A549 (cell line): Measurements from ENCODE around the gene KCNJ11. TPM values are rescaled to one million over a fixed set of nuclear protein-coding genes. Genes with fewer than 3 reads are reported as not detected.

ENCODE experiments used
- ATAC-seq, 2 experiments: fragments of 200-7000 bp in 1 of 2; fragments of >200 bp in 1 of 2; cut with Nextera tagmentation in 1 of 2; cut with Tn5 transposase in 1 of 2; 3 replicates each; pipeline versions ENCODE4 v1.8.0 to v1.9.1; 2018 to 2020; ENCODE audit warnings: mild to moderate bottlenecking in 1 of 2, moderate library complexity in 1 of 2
- CTCF ChIA-PET: fragments of 300-600 bp; sonication (Branson Sonifier 250); formaldehyde crosslinking; extraction: SDS; loops from one replicate; lab custom pipeline; 2021; ENCODE audit warnings: antibody characterized with exemption, inconsistent platforms; lab: Yijun Ruan, JAX
- POLR2A ChIA-PET: fragments of 350-600 bp; formaldehyde crosslinking; extraction: SDS; loops from one replicate; lab custom pipeline; 2021; ENCODE audit warnings: antibody characterized with exemption, inconsistent platforms; lab: Yijun Ruan, JAX
- DNase-seq, 2 experiments: peaks; one replicate each; pipeline versions ENCODE4 v3.0.0 to v3.0.0-alpha.2; 2011 to 2016; ENCODE audit warnings: low read depth in 1 of 2, low spot score in 1 of 2
- FAIRE-seq: peaks from 2 replicates; lab custom pipeline; 2011; peaks lifted over from hg19 to GRCh38; lab: Jason Lieb, UNC
- H3K27ac ChIP-seq, 2 experiments: fragments of >200 bp; sonication (Bioruptor Twin); formaldehyde crosslinking; 3 replicates each; pipeline ENCODE4 v1.5.1; 2016 to 2017
- H3K4me1 ChIP-seq: fragments of >200 bp; sonication (Bioruptor Twin); formaldehyde crosslinking; 3 replicates; pipeline ENCODE4 v1.6.1; 2016
- H3K4me2 ChIP-seq: fragments of >200 bp; sonication (Bioruptor Twin); formaldehyde crosslinking; 3 replicates; pipeline ENCODE4 v1.6.1; 2016
- H3K4me3 ChIP-seq: fragments of >200 bp; sonication (Bioruptor Twin); formaldehyde crosslinking; 3 replicates; pipeline ENCODE4 v1.5.1; 2016
- H3K9me3 ChIP-seq: fragments of >200 bp; sonication (Bioruptor Twin); formaldehyde crosslinking; 3 replicates; pipeline ENCODE4 v1.6.1; 2016
- BHLHE40 ChIP-seq: IDR thresholded peaks from 2 replicates; pipeline ENCODE4 v1.6.1; 2012; ENCODE audit warnings: low read depth, low read length, inconsistent platforms
- CBX2 ChIP-seq: fragments of 200-600 bp; sonication (generic); IDR thresholded peaks from 2 replicates; pipeline ENCODE4 v1.6.1; 2016; ENCODE audit warnings: low read depth, mild to moderate bottlenecking, borderline replicate concordance
- CBX8 ChIP-seq: fragments of 200-600 bp; sonication (generic); IDR thresholded peaks from 2 replicates; pipeline ENCODE4 v1.6.1; 2016
- CEBPB ChIP-seq, 2 experiments: fragments of >200 bp in 1 of 2; sonication (Bioruptor Twin) in 1 of 2; formaldehyde crosslinking in 1 of 2; IDR thresholded peaks; 2 replicates each; pipeline ENCODE4 v1.6.1; 2012 to 2016
- EHF ChIP-seq: fragments of 250-450 bp; sonication (Bioruptor Pico); IDR thresholded peaks from 2 replicates; pipeline ENCODE4 v1.5.0; 2020; ENCODE audit warnings: mild to moderate bottlenecking
- EP300 ChIP-seq, 2 experiments: fragments of >200 bp; sonication (Bioruptor Twin); formaldehyde crosslinking; IDR thresholded peaks; 2 replicates in 1 of 2; 3 replicates in 1 of 2; pipeline ENCODE4 v1.6.1; 2016 to 2017
- FOSL2 ChIP-seq, 2 experiments: fragments of 450-650 bp in 1 of 2; fragments of >200 bp in 1 of 2; sonication (Bioruptor Twin) in 1 of 2; formaldehyde crosslinking; IDR thresholded peaks; 2 replicates each; pipeline versions ENCODE4 v1.5.0 to v1.6.1; 2016 to 2020; ENCODE audit warnings: mild to moderate bottlenecking in 1 of 2, moderate library complexity in 1 of 2
- FOXS1 ChIP-seq: fragments of 250-450 bp; sonication (Bioruptor Pico); IDR thresholded peaks from 2 replicates; pipeline ENCODE4 v1.5.0; 2020; ENCODE audit warnings: mild to moderate bottlenecking, moderate library complexity
- GATA3 ChIP-seq: IDR thresholded peaks from 2 replicates; pipeline ENCODE4 v1.6.1; 2012; ENCODE audit warnings: borderline replicate concordance
- HOXA7 ChIP-seq: fragments of 250-450 bp; sonication (Bioruptor Pico); IDR thresholded peaks from 2 replicates; pipeline ENCODE4 v1.5.0; 2020; ENCODE audit warnings: mild to moderate bottlenecking, moderate library complexity
- HOXB13 ChIP-seq: fragments of 250-450 bp; sonication (Bioruptor Pico); IDR thresholded peaks from 2 replicates; pipeline ENCODE4 v1.5.0; 2020; ENCODE audit warnings: low read depth, mild to moderate bottlenecking, moderate library complexity
- JUN ChIP-seq, 2 experiments: fragments of >200 bp; sonication (Bioruptor Twin); formaldehyde crosslinking; IDR thresholded peaks; 2 replicates in 1 of 2; 3 replicates in 1 of 2; pipeline ENCODE4 v1.6.1; 2016 to 2017
- JUNB ChIP-seq: fragments of >200 bp; sonication (Bioruptor Twin); formaldehyde crosslinking; IDR thresholded peaks from 2 replicates; pipeline ENCODE4 v1.6.1; 2016
- KDM5A ChIP-seq: fragments of 200-600 bp; sonication (generic); IDR thresholded peaks from 2 replicates; pipeline ENCODE4 v1.6.1; 2016; ENCODE audit warnings: antibody characterized with exemption, mild to moderate bottlenecking
- MAZ ChIP-seq: fragments of 150-350 bp; IDR thresholded peaks from 2 replicates; pipeline ENCODE4 v1.6.1; 2014; ENCODE audit warnings: antibody characterized with exemption, low read depth, low read length, borderline replicate concordance
- NFE2L2 ChIP-seq: fragments of 150-350 bp; conservative IDR thresholded peaks from 2 replicates; pipeline ENCODE4 v1.6.1; 2014; ENCODE audit warnings: low read length
- PHF8 ChIP-seq: fragments of 200-600 bp; sonication (generic); IDR thresholded peaks from 2 replicates; pipeline ENCODE4 v1.6.1; 2016; ENCODE audit warnings: low read depth, mild to moderate bottlenecking, antibody characterized with exemption, moderate library complexity, borderline replicate concordance
- POLR2A ChIP-seq: IDR thresholded peaks from 2 replicates; pipeline ENCODE4 v1.6.1; 2012; ENCODE audit warnings: mild to moderate bottlenecking, low read length
- RCOR1 ChIP-seq: fragments of 150-350 bp; IDR thresholded peaks from 2 replicates; pipeline ENCODE4 v1.6.1; 2014; ENCODE audit warnings: antibody characterized with exemption, low read length, low read depth
- RFX5 ChIP-seq: fragments of 450-650 bp; IDR thresholded peaks from 2 replicates; pipeline ENCODE4 v1.7.1; 2014; ENCODE audit warnings: antibody characterized with exemption, mild to moderate bottlenecking, moderate library complexity
- RNF2 ChIP-seq: fragments of 200-600 bp; sonication (generic); IDR thresholded peaks from 2 replicates; pipeline ENCODE4 v1.6.1; 2016; ENCODE audit warnings: low read depth, mild to moderate bottlenecking, antibody characterized with exemption, moderate library complexity, borderline replicate concordance
- SMC3 ChIP-seq: fragments of >200 bp; sonication (Bioruptor Twin); formaldehyde crosslinking; IDR thresholded peaks from 3 replicates; pipeline ENCODE4 v1.6.1; 2018; ENCODE audit warnings: inconsistent platforms
- TFCP2L1 ChIP-seq: fragments of 250-450 bp; sonication (Bioruptor Pico); IDR thresholded peaks from 2 replicates; pipeline ENCODE4 v1.5.0; 2021; ENCODE audit warnings: mild to moderate bottlenecking
- TP53 ChIP-seq: fragments of 250-450 bp; sonication (Bioruptor Pico); IDR thresholded peaks from 2 replicates; pipeline ENCODE4 v1.5.0; 2021; ENCODE audit warnings: mild to moderate bottlenecking, moderate library complexity
- WGBS: methylation state at CpG from one replicate; pipeline ENCODE4 v1.1.6; 2017; ENCODE audit errors: missing lambda C conversion rate; 5-methylcytosine and 5-hydroxymethylcytosine counted together
- polyA plus RNA-seq, 4 experiments: library from polyadenylated mRNA; depleted of rRNA in 3 of 4; stranded (reverse); fragments of >200 nt; fragmentation: RNase III in 1 of 4; extraction: RNeasy Plus Mini Kit Qiagen cat#74134 plus additional on column Dnase treatment in 1 of 4; gene quantifications; 2 replicates in 3 of 4; 3 replicates in 1 of 4; pipeline ENCODE4 v1.2.3, GENCODE V29; 2011 to 2017
- TF ChIP-seq, protein P1 (sequence below): IDR thresholded peaks from 2 replicates; pipeline ENCODE4 v1.6.1; 2012; ENCODE audit warnings: low read depth, borderline replicate concordance
- TF ChIP-seq, protein P2 (sequence below): fragments of >200 bp; sonication (Bioruptor Twin); formaldehyde crosslinking; IDR thresholded peaks from 2 replicates; pipeline ENCODE4 v1.6.1; 2016
- TF ChIP-seq, protein P3 (sequence below): fragments of 250-450 bp; sonication (Bioruptor Pico); IDR thresholded peaks from 2 replicates; pipeline ENCODE4 v1.5.0; 2020; ENCODE audit warnings: low read depth, mild to moderate bottlenecking, moderate library complexity

Gene KCNJ11
- polyA plus RNA-seq, 2 of the 4 experiments (the other 2 are of a cell fraction), result 0.18 to 0.53 TPM

DNA sequence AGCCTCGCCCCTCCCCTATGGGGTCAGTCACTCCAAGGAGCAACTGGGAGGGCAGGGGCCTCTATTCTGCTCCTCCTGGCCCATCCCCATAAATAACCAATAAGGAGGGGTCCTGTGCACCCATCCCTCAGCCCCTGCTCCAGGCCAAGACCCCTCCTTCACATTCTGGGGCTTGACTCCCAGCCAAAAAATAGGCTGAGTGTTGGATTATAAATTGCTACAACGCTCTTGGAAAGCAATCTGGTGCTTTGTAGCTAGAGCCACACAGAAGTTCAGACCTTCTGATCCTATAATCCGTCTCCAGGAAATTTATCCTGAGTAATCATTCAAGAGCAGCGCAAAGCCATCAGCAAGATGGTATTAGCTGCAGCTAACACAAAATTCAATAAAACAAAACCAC, 45.6 kb upstream of the KCNJ11 start:
- FAIRE-seq, result no peak
- Histone ChIP-seq H3K27ac (no peak overlapping the region), H3K4me3 (no peak overlapping the region), H3K9me3 (no peaks in the 10 kb centered on the region), H3K4me2 (no peak overlapping the region), H3K4me1 (peaks cover 4% of the 10 kb centered on the region)
- CTCF ChIA-PET, result interaction anchor here (0.9 kb wide), 1 partner anchor 15 kb away, joined by 3 read pairs; no protein-coding TSS in a partner anchor
- POLR2A ChIA-PET, result no interaction called here
- no peak for TF ChIP-seq NFE2L2
- no peak for TF ChIP-seq HOXB13 (CRISPR knock-in tag)
- no peak for TF ChIP-seq CBX2
- no peak for TF ChIP-seq RCOR1
- 65% methylated on average over 4 of the region's 4 CpGs for WGBS
- no peak for DNase-seq
- ATAC-seq, result no peak

DNA sequence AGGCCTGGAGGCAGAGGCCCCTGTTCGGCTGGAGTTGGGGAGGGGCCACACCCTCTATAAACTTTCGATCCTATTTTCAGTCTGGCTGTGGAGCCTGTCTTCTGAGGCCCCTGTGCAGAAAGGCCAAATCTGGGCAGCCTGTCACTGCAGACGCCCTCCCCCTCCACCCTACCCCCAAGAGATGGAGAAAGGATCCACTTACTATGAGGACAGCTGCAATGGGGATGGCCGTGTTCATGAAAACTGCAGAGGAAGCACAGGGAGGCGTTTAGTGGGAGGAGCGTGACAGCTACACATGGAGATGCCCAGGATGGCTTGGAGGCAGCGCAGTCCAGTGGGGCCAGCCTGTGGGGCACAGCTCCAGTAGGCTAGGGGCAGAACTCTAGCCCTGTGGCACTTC, 43.5 kb upstream of the KCNJ11 start:
- ChIA-PET CTCF (interaction anchor here (1.4 to 2.7 kb wide), 5 partner anchors 8 to 73 kb away, joined by 3 to 9 read pairs (median 7); no protein-coding TSS in a partner anchor), POLR2A (no interaction called here)

DNA sequence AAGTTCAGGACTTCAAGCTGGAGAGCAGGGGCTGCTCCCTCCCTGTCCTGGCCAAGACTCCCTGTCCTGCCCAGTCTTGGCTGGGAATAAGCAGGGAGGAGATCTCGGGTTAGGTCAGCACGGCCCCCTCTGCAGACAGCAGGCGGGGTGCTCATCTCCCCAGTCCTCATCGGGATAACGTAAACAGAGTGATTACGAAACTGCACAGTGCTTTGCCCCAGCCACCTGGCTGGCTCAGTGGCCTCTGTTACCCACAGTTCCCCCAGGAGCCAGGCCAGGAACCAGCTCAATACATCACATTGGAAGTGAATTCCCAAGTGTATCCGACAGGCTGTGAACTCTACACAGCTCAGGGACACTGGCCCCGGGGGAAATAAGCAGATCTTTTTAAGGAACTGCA, 42.7 kb upstream of the KCNJ11 start:
- FAIRE-seq (no peak), ATAC-seq (no peak)
- H3K9me3 ChIP-seq, result no peaks in the 10 kb centered on the region
- POLR2A ChIA-PET, result no interaction called here
- TF ChIP-seq EP300 (IDR thresholded peaks at IDR 0.05) (no peak), KDM5A (no peak), FOXS1 (CRISPR knock-in tag) (no peak), BHLHE40 (no peak), EHF (CRISPR knock-in tag) (no peak), HOXA7 (CRISPR knock-in tag) (no peak), PHF8 (no peak), JUNB (no peak), SMC3 (no peak), RNF2 (no peak), FOSL2 (IDR thresholded peaks at IDR 0.05) (no peak), FOSL2 (CRISPR knock-in tag; IDR thresholded peaks at IDR 0.05) (no peak), GATA3 (no peak), JUN (IDR thresholded peaks at IDR 0.05) (no peak), POLR2A (no peak), CBX8 (no peak)
- TF ChIP-seq, protein P1, sequence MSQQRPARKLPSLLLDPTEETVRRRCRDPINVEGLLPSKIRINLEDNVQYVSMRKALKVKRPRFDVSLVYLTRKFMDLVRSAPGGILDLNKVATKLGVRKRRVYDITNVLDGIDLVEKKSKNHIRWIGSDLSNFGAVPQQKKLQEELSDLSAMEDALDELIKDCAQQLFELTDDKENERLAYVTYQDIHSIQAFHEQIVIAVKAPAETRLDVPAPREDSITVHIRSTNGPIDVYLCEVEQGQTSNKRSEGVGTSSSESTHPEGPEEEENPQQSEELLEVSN, result no peak
- TF ChIP-seq, protein P2, sequence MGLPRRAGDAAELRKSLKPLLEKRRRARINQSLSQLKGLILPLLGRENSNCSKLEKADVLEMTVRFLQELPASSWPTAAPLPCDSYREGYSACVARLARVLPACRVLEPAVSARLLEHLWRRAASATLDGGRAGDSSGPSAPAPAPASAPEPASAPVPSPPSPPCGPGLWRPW, result no peak
- TF ChIP-seq, protein P3, sequence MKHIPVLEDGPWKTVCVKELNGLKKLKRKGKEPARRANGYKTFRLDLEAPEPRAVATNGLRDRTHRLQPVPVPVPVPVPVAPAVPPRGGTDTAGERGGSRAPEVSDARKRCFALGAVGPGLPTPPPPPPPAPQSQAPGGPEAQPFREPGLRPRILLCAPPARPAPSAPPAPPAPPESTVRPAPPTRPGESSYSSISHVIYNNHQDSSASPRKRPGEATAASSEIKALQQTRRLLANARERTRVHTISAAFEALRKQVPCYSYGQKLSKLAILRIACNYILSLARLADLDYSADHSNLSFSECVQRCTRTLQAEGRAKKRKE (CRISPR knock-in tag), result no peak
- TF ChIP-seq, all 56 proteins: peak for 0
- DNase-seq, result no peak
- WGBS, result 68% methylated on average over 3 of the region's 8 CpGs
- no peak overlapping the region for H3K4me3 ChIP-seq
- no peak overlapping the region for H3K4me2 ChIP-seq
- no peak overlapping the region for H3K27ac ChIP-seq
- H3K4me1 ChIP-seq, result no peaks in the 10 kb centered on the region
- CTCF ChIA-PET, result interaction anchor here (1.4 to 2.7 kb wide), 5 partner anchors 9 to 73 kb away, joined by 3 to 9 read pairs (median 7); no protein-coding TSS in a partner anchor

More for the DNA sequence above, 43.5 kb upstream of the KCNJ11 start:
- Histone ChIP-seq H3K4me3 (no peak overlapping the region), H3K4me2 (no peak overlapping the region), H3K9me3 (no peaks in the 10 kb centered on the region), H3K4me1 (no peaks in the 10 kb centered on the region), H3K27ac (no peak overlapping the region)
- no peak; a peak in 1 of 6 replicates for ATAC-seq
- no peak for FAIRE-seq
- 75% methylated on average over 7 of the region's 7 CpGs for WGBS
- TF ChIP-seq TP53 (CRISPR knock-in tag) (no peak), CEBPB (IDR thresholded peaks at IDR 0.05) (no peak), TFCP2L1 (no peak), EHF (CRISPR knock-in tag) (no peak), MAZ (no peak), RCOR1 (no peak), PHF8 (no peak), KDM5A (no peak), FOXS1 (CRISPR knock-in tag) (no peak), HOXA7 (CRISPR knock-in tag) (no peak), FOSL2 (IDR thresholded peaks at IDR 0.05) (no peak), FOSL2 (CRISPR knock-in tag; IDR thresholded peaks at IDR 0.05) (no peak), RFX5 (no peak)
- TF ChIP-seq, protein P2, result no peak
- DNase-seq, result no peak
